OCI-LY7 (cell line): ENCODE results near the gene CTDSPL. TPM values are rescaled to one million over a fixed set of nuclear protein-coding genes. Genes with fewer than 3 reads are reported as not detected.

ENCODE experiments used
- BruUV-seq: library from RNA; stranded (reverse); fragments of 400-500 nt; replicated peaks from 2 replicates; lab custom pipeline; 2021; lab: Mats Ljungman, UMichigan
- CTCF ChIA-PET: fragments of 300-600 bp; sonication (Branson Sonifier 250); formaldehyde crosslinking; loops from one replicate; lab custom pipeline; 2022; ENCODE audit warnings: antibody characterized with exemption; ENCODE audit not compliant: unreplicated experiment; lab: Charles Lee
- POLR2A ChIA-PET: fragments of 300-600 bp; sonication (Branson Sonifier 250); formaldehyde crosslinking; loops from one replicate; lab custom pipeline; 2022; ENCODE audit warnings: antibody characterized with exemption; lab: Charles Lee
- DNase-seq: peaks from one replicate; pipeline ENCODE4 v3.0.0-alpha.2; 2015; ENCODE audit warnings: low spot score
- H2AFZ ChIP-seq: fragments of 200-600 bp; sonication (generic), shearing (Covaris generic); 2 replicates; pipeline ENCODE4 v1.6.1; 2014; ENCODE audit warnings: mild to moderate bottlenecking, antibody characterized with exemption, low read length, moderate library complexity
- H3K27ac ChIP-seq: fragments of 200-600 bp; sonication (generic); 2 replicates; pipeline ENCODE4 v1.5.1; 2014; ENCODE audit warnings: mixed run types, low read depth, mild to moderate bottlenecking, moderate library complexity, low read length, inconsistent platforms; ENCODE audit not compliant: poor library complexity, severe bottlenecking
- H3K36me3 ChIP-seq: fragments of 200-600 bp; sonication (generic); 2 replicates; pipeline ENCODE4 v1.6.1; 2014; ENCODE audit warnings: mild to moderate bottlenecking, antibody characterized with exemption, low read length, moderate library complexity, mixed read lengths; ENCODE audit not compliant: insufficient read depth
- H3K4me1 ChIP-seq: fragments of 200-600 bp; sonication (generic); 2 replicates; pipeline ENCODE4 v1.5.1; 2014; ENCODE audit warnings: mild to moderate bottlenecking, low read length; ENCODE audit not compliant: insufficient read depth, poor library complexity, severe bottlenecking
- H3K4me2 ChIP-seq: fragments of 200-600 bp; sonication (generic); 2 replicates; pipeline ENCODE4 v1.6.1; 2014; ENCODE audit warnings: mild to moderate bottlenecking, low read length
- H3K4me3 ChIP-seq: fragments of 200-600 bp; sonication (generic); 2 replicates; pipeline ENCODE4 v1.5.1; 2014; ENCODE audit warnings: mild to moderate bottlenecking, low read depth, low read length; ENCODE audit not compliant: poor library complexity, severe bottlenecking
- H3K79me2 ChIP-seq: fragments of 200-600 bp; sonication (generic); 2 replicates; pipeline ENCODE4 v1.6.1; 2016; ENCODE audit warnings: low read depth, mild to moderate bottlenecking, low read length, moderate library complexity, mixed read lengths; ENCODE audit not compliant: insufficient read depth
- H3K9me2 ChIP-seq: fragments of 200-600 bp; sonication (generic); 2 replicates; pipeline ENCODE4 v1.6.1; 2016; ENCODE audit warnings: mild to moderate bottlenecking, low read length, mixed read lengths; ENCODE audit not compliant: insufficient read depth
- H3K9me3 ChIP-seq: fragments of 200-600 bp; sonication (generic); 2 replicates; pipeline ENCODE4 v1.6.1; 2014; ENCODE audit warnings: mild to moderate bottlenecking, mixed run types, low read length, mixed read lengths
- H4K20me1 ChIP-seq: fragments of 200-600 bp; sonication (generic); 2 replicates; pipeline ENCODE4 v1.6.1; 2014; ENCODE audit warnings: mild to moderate bottlenecking, antibody characterized with exemption, low read length, moderate library complexity, mixed read lengths; ENCODE audit not compliant: insufficient read depth
- CTCF ChIP-seq: fragments of 200-600 bp; sonication (generic); conservative IDR thresholded peaks from 2 replicates; pipeline ENCODE4 v1.5.1; 2014; ENCODE audit warnings: mild to moderate bottlenecking, antibody characterized with exemption, low read length, moderate library complexity, mixed read lengths
- EZH2phosphoT487 ChIP-seq: fragments of 200-600 bp; sonication (generic); IDR thresholded peaks from 2 replicates; pipeline ENCODE4 v1.6.1; 2018; ENCODE audit warnings: low read depth, borderline replicate concordance, mild to moderate bottlenecking, mixed run types, antibody characterized with exemption, low read length, moderate library complexity, mixed read lengths
- intact Hi-C: fragments of 100-400 bp; cut with micrococcal nuclease; formaldehyde crosslinking; loops from one replicate; pipeline ENCODE4 v1.10.0; 2022; ENCODE audit not compliant: unreplicated experiment
- total RNA-seq, 2 experiments: library from RNA; depleted of rRNA in 1 of 2; stranded (reverse); fragments of >200 nt in 1 of 2; shearing (Covaris generic) in 1 of 2; gene quantifications; 2 replicates each; pipeline ENCODE4 v1.2.3, GENCODE V29; 2014 to 2022

CTDSPL gene
- total RNA-seq, 2 experiments from 2014 or later = 0.38 TPM; not detected in 1

- DNase-seq = peak; percentile 62
- Histone ChIP-seq H3K9me2 (no peaks in the 10 kb centered on the region), H3K4me2 (no peak overlapping the region), H3K4me3 (no peak overlapping the region), H3K79me2 (no peaks in the 10 kb centered on the region), H3K27ac (no peak overlapping the region), H3K9me3 (no peaks in the 10 kb centered on the region), H3K36me3 (peaks cover 38% of the 10 kb centered on the region), H2AFZ (no peak overlapping the region), H4K20me1 (no peaks in the 10 kb centered on the region), H3K4me1 (peaks cover under 1% of the 10 kb centered on the region)
- no TSS peak for BruUV-seq
- ChIA-PET POLR2A (no interaction called here), CTCF (no interaction called here)
- TF ChIP-seq CTCF (peak; percentile 78), EZH2phosphoT487 (no peak)
- intact Hi-C loops = no loop called here
Observed at GRCh38 chr3:38004415-38005075, 142.9 kb downstream of the CTDSPL start.

- H2AFZ ChIP-seq = no peak overlapping the region
Observed at GRCh38 chr3:38005076-38006020, 143.7 kb downstream of the CTDSPL start.

More at GRCh38 chr3:38005076-38006020, 143.7 kb downstream of the CTDSPL start:
- Histone ChIP-seq H3K9me3 (no peaks in the 10 kb centered on the region), H3K27ac (no peak overlapping the region), H3K4me3 (no peak overlapping the region), H3K79me2 (no peaks in the 10 kb centered on the region), H3K36me3 (peaks cover 31% of the 10 kb centered on the region), H3K9me2 (no peaks in the 10 kb centered on the region), H4K20me1 (no peaks in the 10 kb centered on the region), H3K4me1 (no peaks in the 10 kb centered on the region), H3K4me2 (no peak overlapping the region)
- no TSS peak for BruUV-seq
- TF ChIP-seq CTCF (no peak), EZH2phosphoT487 (no peak)
- ChIA-PET POLR2A (no interaction called here), CTCF (no interaction called here)
- DNase-seq = no peak
- intact Hi-C loops = no loop called here
